Umbilical cord (tissue), 2 donors: ENCODE results near the gene CRIM1. TPM values are rescaled to one million over a fixed set of nuclear protein-coding genes. Genes with fewer than 3 reads are reported as not detected.

Experiments used
- DNase-seq: peaks from one replicate; pipeline ENCODE4 v3.0.0-alpha.2; 2015; ENCODE audit warnings: low spot score
- total RNA-seq: library from RNA; depleted of rRNA; stranded (reverse); fragments of >200 nt; gene quantifications from one replicate; pipeline ENCODE4 v1.2.3, GENCODE V29; 2014; ENCODE audit warnings: low replicate concordance; ENCODE audit not compliant: insufficient read depth

The CRIM1 gene
- total RNA-seq, 1 donor from 2014 or later: 344 TPM

GRCh38 chr2:36554531-36554930, 199.0 kb downstream of the CRIM1 start:
- no peak for DNase-seq

GRCh38 chr2:36555789-36556188, 200.2 kb downstream of the CRIM1 start:
- no peak for DNase-seq

GRCh38 chr2:36556842-36557241, 201.3 kb downstream of the CRIM1 start:
- no peak for DNase-seq

DNA sequence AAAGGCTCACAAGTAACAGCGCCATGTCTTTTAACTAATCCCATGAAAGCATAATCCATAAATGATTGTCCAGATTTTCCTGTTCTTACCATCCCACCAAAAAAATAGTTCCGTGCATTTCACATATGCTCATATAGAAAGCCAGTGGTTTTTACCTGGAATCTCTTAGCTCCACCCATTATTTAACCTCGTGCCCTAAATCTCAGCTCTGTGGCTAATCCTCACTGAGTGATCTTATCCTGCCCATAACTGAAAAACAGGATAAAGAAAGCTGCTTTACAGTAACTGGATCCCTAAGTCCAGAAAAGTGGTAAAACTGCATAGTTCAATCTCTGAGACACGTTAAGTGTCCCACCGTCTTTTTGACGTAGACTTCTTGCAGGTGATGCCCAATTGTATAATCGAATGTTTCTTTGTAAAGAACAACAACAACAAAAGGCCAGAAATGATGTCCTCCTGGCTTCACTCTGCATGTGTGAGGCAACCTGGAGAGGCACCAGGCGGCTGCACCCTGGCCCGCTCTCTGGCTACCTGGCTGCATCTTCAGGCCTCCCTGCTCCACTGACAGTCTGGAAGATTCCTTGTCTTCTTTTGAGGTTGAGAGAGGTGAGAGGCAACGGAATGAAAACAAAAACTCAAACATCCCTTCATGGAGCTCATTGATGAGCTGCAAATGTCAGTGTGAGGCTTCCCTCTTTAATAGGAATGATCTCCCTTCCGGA, 203.8 kb downstream of the CRIM1 start:
- DNase-seq: no peak

- no peak for DNase-seq
These were observed 205.1 kb downstream of the CRIM1 start for GRCh38 chr2:36560726-36561125.

- DNase-seq: peak; percentile 83
These were observed 205.8 kb downstream of the CRIM1 start for GRCh38 chr2:36561237-36561944.

DNA sequence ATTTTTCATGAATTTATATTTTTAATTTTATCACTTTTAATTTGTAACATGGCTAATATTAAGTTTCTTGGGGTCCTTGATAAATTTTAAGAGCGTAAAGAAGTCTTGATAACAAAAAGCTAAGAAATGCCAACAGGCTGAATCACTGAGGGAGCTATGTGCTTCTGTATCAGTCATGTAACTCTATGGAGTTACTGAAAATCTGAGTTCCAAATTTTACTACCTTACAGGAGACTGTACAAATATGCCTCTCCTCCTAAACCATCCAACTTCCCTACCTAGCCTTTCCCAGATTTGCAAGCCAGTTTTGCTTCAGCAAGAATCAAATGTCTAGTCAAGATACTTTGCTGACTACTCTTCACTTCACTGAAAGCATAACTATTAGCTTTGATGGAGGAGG, 206.7 kb downstream of the CRIM1 start:
- peak; percentile 63 for DNase-seq

DNA sequence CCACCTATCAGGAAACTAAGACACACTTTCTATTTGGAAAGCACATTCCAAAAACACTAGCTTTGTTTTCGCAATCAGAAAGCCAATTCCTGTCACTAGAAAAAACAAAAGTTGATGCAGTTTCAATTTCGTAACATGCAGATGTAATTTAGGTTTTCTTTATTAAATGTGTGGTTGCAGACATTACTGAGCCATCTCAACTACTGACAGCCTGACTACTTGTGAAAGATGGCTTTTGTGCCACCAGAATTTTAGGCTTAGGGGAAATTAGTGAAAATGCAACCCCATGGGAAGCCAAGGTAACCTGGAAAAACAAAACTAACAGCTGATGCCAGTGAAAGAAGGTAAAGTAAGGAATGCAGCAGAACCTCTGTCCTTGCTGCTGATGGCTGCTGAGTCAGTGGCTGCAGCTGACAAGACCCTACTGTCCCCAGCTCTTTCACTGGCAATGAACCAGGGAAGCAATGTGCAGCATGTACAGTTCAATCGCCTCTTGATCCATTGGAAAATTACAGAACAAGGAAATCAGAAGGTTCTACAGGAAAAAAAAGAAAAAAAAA, 207.5 kb downstream of the CRIM1 start:
- DNase-seq: no peak

DNA sequence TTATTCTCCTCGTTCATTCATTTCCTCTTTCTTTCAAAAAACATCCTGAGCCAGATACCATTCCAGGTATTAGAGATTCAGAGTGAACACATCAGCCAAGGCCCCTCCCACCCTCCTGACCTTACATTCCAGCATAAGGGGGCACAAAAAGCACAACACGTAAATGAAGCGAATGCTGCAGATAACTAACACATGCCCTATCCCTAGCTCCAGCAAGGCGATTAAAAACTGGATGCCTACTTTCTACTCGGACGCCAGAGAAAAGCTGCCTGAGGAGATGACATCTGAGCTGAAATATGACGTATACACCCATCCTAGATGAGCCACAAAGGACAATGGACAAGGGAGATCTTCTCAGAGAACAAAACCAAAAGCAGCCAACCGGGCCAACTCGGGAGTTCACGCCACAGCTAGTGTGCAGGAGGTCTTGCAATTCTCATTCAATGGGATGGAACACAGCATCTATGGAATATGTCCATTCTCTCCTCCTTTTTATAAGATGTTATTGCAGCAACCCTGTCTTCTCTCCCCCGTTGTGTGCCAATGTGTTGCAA, 208.9 kb downstream of the CRIM1 start:
- no peak for DNase-seq

DNA sequence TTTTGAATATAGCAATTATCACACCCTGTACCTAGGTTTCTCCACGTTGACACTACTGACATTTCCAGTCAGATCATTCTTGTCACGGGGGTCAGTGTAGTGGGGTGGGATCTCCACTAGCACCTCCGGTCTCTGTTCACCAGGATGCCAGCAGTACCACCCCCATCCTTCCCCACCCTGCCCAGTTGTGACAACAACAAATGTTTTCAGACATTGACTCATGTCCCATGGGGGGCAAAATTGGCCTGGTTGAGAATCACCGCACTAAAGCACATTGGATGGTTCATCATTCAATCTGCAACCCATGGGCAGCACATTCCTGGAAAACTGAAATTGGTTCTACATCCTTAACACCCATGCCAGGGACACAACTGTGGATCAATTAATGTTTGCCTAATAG, 210.1 kb downstream of the CRIM1 start:
- DNase-seq: no peak

- no peak for DNase-seq
These were observed 211.3 kb downstream of the CRIM1 start for GRCh38 chr2:36566887-36567286.

- peak; percentile 32 for DNase-seq
These were observed 212.3 kb downstream of the CRIM1 start for GRCh38 chr2:36567711-36568408.

GRCh38 chr2:36568516-36569246, 213.1 kb downstream of the CRIM1 start:
- DNase-seq: no peak

- DNase-seq: no peak
These were observed 213.8 kb downstream of the CRIM1 start for GRCh38 chr2:36569267-36569856.

DNA sequence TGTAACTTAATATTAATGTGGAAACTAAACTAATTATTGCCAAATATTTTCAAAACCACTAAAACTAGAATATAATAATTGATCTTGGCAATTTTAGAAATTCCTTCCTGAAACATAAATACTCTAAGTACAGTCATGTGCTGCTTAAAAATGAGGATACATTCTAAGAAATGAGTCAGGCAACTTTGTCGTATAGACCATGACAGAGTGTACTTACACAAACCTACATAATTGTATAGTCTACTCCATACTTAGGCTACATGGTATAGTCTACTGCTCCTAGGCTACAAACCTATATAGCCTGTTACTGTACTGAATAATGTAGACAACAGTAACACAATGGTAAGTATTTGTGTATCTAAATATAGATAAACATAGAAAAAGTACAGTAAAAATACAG, 214.8 kb downstream of the CRIM1 start:
- no peak for DNase-seq

DNA sequence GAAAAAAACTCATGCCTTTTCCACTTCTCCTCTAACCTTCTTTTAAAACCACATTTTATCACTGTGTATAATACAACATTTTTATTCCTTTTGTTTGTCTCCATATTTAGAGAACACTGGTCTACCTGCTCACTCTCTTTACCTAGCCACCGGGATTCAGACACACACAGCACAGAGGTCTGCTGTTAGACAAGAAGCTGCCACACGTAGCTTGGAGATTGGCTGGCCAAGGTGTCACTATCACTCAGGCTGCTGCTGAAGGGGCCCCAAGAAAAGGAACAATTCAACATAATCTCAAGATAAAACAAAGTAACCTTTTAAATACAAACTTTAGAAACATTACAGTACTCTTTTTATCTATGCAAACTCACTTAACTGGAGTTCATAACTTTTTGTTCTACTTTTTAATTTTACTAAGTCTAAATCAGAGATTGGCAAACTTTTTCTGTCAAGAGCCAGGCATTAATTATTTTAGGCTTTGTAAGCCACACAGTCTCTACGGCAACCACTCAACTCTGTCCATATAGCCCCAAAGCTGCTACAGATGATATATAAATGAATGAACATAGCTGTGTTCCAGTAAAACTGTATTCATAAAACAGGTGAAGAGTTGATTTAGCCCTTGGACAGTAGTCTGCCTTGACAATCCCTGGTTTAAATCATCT, 216.6 kb downstream of the CRIM1 start:
- DNase-seq: no peak

DNA sequence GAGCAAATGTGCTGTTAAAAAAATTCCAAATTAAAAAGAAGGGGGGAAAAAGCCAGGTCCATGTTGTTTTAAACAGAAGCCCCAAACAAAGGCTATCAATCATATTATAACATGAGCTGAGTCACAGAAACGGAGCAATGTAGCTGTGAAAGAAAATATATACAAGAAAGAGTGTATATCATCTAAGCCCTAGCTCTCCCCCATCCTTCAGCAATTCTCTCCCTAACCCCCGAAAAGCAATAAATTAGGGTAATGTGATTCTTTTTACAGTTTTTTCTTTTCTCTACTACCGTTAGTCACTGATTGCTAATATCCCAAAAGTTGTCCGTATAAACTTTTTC, 217.1 kb downstream of the CRIM1 start:
- DNase-seq: no peak

GRCh38 chr2:36573165-36573564, 217.6 kb downstream of the CRIM1 start:
- DNase-seq: no peak

DNA sequence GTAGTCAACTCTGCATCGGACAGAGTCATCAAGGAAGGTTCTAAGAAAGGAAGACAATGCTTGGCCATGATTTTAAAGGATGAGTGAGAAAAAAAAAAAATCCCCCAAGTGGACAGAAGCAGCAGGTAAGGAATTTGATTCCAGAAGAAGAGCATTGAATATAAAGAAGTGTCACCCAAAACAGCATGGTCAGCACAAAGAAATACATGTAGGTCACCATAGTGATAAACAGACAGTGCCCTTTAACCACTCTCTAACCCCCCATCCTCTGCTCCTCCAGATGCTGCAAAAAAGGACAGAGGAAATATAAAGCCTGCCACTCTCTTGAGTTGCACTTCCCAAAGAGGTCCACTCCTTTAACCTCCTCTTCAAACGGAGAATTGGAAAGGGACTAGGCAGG, 219.0 kb downstream of the CRIM1 start:
- DNase-seq: no peak

- DNase-seq: no peak
These were observed 222.3 kb downstream of the CRIM1 start for GRCh38 chr2:36577884-36578283.
